Right lobe of liver (tissue), 6 donors: ENCODE results near the gene KCNQ2. TPM values are rescaled to one million over a fixed set of nuclear protein-coding genes. Genes with fewer than 3 reads are reported as not detected.

Source experiments
- ATAC-seq, 4 donors: fragments of 200-7000 bp; cut with Tn5 transposase; one replicate each; pipeline ENCODE4 v1.9.1; 2020; ENCODE audit warnings: mild to moderate bottlenecking in 4 of 4, moderate library complexity in 4 of 4
- DNase-seq, 3 donors: peaks; one replicate each; pipeline ENCODE4 v3.0.0-alpha.2; 2020
- H3K27ac ChIP-seq, 3 donors: fragments of 200-600 bp; one replicate each; pipeline ENCODE4 v1.8.0; 2022
- H3K27me3 ChIP-seq, 2 donors: fragments of 200-600 bp; one replicate each; pipeline ENCODE4 v1.8.0; 2022
- H3K36me3 ChIP-seq, 4 donors: fragments of 200-600 bp; sonication (generic) in 1 of 4; one replicate each; pipeline versions ENCODE4 v1.5.1 to v1.8.0; 2017 to 2022; ENCODE audit warnings: control low read depth in 1 of 4
- H3K4me1 ChIP-seq, 4 donors: fragments of 200-600 bp; sonication (generic) in 1 of 4; one replicate each; pipeline versions ENCODE4 v1.5.1 to v1.8.0; 2017 to 2022; ENCODE audit warnings: control low read depth in 1 of 4
- H3K4me3 ChIP-seq, 3 donors: fragments of 200-600 bp; one replicate each; pipeline ENCODE4 v1.8.0; 2022
- H3K9me3 ChIP-seq, 4 donors: fragments of 200-600 bp; sonication (generic) in 1 of 4; one replicate each; pipeline versions ENCODE4 v1.5.1 to v1.8.0; 2017 to 2022; ENCODE audit warnings: control low read depth in 1 of 4
- POLR2A ChIP-seq: fragments of 450-650 bp; IDR thresholded peaks from one replicate; pipeline ENCODE4 v1.6.1; 2017; ENCODE audit warnings: antibody characterized with exemption, mild to moderate bottlenecking
- WGBS: methylation state at CpG from one replicate; pipeline ENCODE4 v1.1.6; 2018; ENCODE audit warnings: low coverage, low lambda C conversion rate; ENCODE audit not compliant: insufficient coverage; ENCODE audit errors: missing lambda C conversion rate; 5-methylcytosine and 5-hydroxymethylcytosine counted together
- intact Hi-C, 2 donors: fragments of 100-400 bp; cut with DNase I; formaldehyde crosslinking; loops; one replicate each; pipeline versions ENCODE4 v1.11.2 to v1.14.1; 2022
- total RNA-seq, 6 experiments: library from RNA; depleted of rRNA in 2 of 6; stranded (reverse); fragments of >200 nt in 2 of 6; fragmentation: NEBNext Ultra II Directional in 3 of 6; extraction: Animal tissue kit (Norgen Biotek cat#: 25700) in 3 of 6; gene quantifications; one replicate each; pipeline versions ENCODE4 v1.1.0 to v1.2.4, GENCODE V29; 2016 to 2023
- TF ChIP-seq, protein P1 (sequence below), 4 donors: fragments of 200-600 bp in 3 of 4; fragments of 450-650 bp in 1 of 4; IDR thresholded peaks; one replicate each; pipeline versions ENCODE4 v1.5.1 to v1.8.0; 2016 to 2022; ENCODE audit warnings: antibody characterized with exemption in 4 of 4, mild to moderate bottlenecking in 2 of 4
- donor health status: DM: no; HTN: yes; CAD: no.
- donor health status: DM: no; HTN: no; CAD: no.
- donor health status: DM: no; HTN: no; CAD: no.
- donor health status: DM: no; HTN: yes; CAD: no.
- donor health status: DM: no; HTN: yes; CAD: no.

Gene KCNQ2
- total RNA-seq, 6 experiments from 2014 or later = not detected

DNA sequence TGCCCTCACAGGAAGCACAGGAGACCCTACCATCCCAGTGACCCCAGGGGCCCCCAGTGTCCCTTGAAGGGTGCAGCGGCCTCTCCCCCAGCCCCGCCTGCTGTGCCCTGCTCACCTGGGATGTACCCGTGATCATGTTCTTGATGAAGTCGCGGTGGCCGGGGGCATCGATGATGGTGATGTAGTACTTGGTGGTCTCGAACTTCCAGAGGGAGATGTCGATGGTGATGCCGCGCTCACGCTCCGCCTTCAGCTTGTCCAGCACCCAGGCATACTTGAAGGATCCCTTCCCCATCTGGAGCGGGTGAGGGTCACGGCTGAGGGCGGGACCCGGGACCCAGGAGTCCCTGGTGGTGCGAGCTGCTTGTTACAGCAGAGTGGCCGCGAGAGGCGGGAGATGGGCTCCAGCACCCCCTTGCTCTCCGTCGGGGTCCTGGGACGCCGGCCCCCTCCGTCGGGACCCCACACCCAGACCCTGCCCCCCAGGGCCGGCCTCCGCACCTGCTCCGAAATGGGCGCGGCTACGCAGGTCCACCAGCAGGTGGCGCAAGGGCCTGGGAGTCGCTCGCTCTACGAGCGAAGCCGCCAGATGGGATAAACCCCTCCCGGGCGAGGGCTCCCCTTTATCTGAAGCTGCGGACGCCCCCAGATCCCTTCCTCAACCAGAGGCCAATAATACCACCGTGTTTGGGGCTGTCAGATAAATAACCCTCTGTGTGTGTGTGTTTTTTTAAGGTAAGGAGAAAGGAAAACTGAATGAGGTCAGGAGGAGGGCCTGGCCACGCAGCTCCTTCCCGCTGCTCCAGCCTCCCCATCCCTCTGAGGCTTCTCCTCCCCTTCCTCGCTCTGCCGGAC is 23.5 kb upstream of the KCNQ2 start:
- TF ChIP-seq, protein P1, sequence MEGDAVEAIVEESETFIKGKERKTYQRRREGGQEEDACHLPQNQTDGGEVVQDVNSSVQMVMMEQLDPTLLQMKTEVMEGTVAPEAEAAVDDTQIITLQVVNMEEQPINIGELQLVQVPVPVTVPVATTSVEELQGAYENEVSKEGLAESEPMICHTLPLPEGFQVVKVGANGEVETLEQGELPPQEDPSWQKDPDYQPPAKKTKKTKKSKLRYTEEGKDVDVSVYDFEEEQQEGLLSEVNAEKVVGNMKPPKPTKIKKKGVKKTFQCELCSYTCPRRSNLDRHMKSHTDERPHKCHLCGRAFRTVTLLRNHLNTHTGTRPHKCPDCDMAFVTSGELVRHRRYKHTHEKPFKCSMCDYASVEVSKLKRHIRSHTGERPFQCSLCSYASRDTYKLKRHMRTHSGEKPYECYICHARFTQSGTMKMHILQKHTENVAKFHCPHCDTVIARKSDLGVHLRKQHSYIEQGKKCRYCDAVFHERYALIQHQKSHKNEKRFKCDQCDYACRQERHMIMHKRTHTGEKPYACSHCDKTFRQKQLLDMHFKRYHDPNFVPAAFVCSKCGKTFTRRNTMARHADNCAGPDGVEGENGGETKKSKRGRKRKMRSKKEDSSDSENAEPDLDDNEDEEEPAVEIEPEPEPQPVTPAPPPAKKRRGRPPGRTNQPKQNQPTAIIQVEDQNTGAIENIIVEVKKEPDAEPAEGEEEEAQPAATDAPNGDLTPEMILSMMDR (IDR thresholded peaks at IDR 0.05) = peak; percentile 86 to 98 (median 94)
- no peak for TF ChIP-seq POLR2A
- H3K4me1 ChIP-seq = no peaks in the 10 kb centered on the region
- H3K4me3 ChIP-seq = peak overlapping the region in 2 of 3 donors; percentile 17 to 33
- 5% methylated on average over 8 of the region's 48 CpGs for WGBS
- DNase-seq (peak; percentile 73 to 78 (median 77)), ATAC-seq (peak; percentile 59 to 84 (median 77))
- no peaks in the 10 kb centered on the region for H3K36me3 ChIP-seq
- H3K9me3 ChIP-seq = no peaks in the 10 kb centered on the region
- H3K27ac ChIP-seq = no peak overlapping the region
- peaks cover 0 to 7% of the 10 kb centered on the region in 2 donors for H3K27me3 ChIP-seq
- intact Hi-C loops = no loop called here

DNA sequence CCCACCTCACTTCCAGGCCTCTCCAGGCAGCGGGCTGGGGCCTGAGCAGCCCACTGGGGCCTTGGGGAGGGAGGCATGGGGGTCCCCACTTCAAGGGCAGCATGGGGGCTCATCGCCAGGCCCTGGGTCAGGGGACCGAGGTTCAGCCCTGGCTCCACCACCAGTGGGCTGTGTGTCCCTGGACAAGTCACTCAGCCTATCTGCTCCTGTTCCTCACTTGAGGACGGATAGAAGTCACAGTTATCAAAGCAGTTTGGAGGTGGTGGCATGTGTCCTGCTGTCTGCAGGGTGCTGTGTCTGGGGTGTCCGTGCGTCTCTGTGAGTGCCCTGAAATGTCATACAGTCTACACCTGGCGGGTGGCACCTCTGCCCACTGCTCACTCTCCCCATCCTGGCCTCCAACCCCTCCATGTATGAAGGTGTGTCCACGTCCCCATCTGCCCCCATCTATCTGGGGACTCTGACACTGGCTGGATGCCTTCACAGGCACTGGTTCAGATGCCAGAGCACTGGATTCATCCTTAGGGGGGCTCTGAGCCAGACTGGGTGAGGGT is 22.8 kb upstream of the KCNQ2 start:
- intact Hi-C loops = no loop called here
- ATAC-seq (no peak), DNase-seq (peak in 1 of 3 donors; percentile 36)
- Histone ChIP-seq H3K27me3 (peaks cover 0 to 7% of the 10 kb centered on the region in 2 donors), H3K9me3 (no peaks in the 10 kb centered on the region), H3K27ac (no peak overlapping the region), H3K36me3 (no peaks in the 10 kb centered on the region), H3K4me1 (no peaks in the 10 kb centered on the region), H3K4me3 (no peak overlapping the region)
- TF ChIP-seq, protein P1 (IDR thresholded peaks at IDR 0.05) = no peak
- TF ChIP-seq POLR2A = no peak
- 100% methylated on average over 1 of the region's 8 CpGs for WGBS

DNA sequence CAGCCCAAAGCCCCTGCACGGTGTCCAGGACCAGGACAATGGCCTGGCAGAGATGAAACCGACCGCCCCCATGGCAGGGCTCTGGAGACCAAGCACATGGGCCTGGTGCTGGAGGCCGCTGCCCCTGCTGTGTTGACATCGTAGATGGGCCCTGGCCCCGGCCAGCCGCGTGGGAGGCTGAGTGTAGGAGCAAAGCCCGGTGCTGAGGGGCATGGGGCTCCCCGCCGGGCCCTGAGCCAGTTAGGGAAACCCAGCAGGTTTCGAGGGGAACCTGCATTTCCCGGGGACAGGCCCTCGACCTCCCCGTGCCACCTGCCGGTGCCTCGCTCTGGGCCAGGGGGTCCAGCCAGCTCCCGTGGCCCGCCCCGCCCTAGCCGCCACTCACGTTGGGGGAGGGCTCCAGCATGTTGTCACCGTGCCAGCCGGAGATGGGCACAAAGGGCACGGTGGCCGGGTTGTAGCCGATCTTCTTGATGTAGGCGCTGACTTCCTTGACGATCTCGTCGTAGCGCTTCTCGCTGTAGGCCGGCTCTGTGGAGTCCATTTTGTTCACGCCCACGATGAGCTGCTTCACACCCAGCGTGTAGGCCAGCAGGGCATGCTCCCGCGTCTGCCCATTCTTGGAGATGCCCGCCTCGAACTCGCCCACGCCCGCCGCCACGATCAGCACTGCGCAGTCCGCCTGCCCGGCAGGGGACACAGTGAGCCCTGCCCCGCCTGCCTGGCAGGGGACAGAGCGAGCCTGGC is 22.1 kb upstream of the KCNQ2 start:
- Histone ChIP-seq H3K27me3 (peaks cover 0 to 7% of the 10 kb centered on the region in 2 donors), H3K4me1 (no peaks in the 10 kb centered on the region), H3K36me3 (no peaks in the 10 kb centered on the region), H3K27ac (no peak overlapping the region), H3K9me3 (no peaks in the 10 kb centered on the region), H3K4me3 (no peak overlapping the region)
- no peak for TF ChIP-seq POLR2A
- TF ChIP-seq, protein P1 (IDR thresholded peaks at IDR 0.05) = no peak
- intact Hi-C loops = no loop called here
- DNase-seq (peak in 1 of 3 donors; percentile 52), ATAC-seq (no peak)
- 88% methylated on average over 10 of the region's 51 CpGs for WGBS

DNA sequence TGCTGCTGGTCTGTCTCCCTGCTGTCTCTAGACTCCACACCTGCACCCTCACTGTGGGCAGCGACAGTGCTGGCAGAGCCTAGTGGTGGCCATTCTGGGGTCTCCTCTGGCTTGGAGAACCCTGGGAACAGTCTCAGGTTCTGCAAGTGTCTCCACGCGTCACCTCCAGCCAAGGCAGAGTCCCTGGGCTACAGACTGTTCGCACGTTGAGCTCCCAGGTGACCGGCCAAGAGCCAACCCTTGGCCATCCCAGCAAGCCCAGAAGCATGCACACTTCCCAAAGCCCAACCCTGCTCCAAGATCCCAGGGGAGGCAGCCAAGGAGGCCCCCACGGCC is 21.6 kb upstream of the KCNQ2 start:
- Histone ChIP-seq H3K27me3 (peaks cover 0 to 7% of the 10 kb centered on the region in 2 donors), H3K4me3 (no peak overlapping the region), H3K27ac (no peak overlapping the region), H3K36me3 (no peaks in the 10 kb centered on the region), H3K9me3 (no peaks in the 10 kb centered on the region), H3K4me1 (no peaks in the 10 kb centered on the region)
- intact Hi-C loops = no loop called here
- TF ChIP-seq POLR2A = no peak
- TF ChIP-seq, protein P1 (IDR thresholded peaks at IDR 0.05) = no peak
- ATAC-seq = no peak
- DNase-seq = peak in 1 of 3 donors; percentile 28
- no CpG with 5 or more reads among the region's 7 CpGs for WGBS
